Large intestine (tissue), 3 donors: ENCODE measurements around the gene FBXW4. TPM values are rescaled to one million over a fixed set of nuclear protein-coding genes. Genes with fewer than 3 reads are reported as not detected.
A peak's percentile ranks its signal among the peaks of the same experiment; 100 is the strongest.

Experiments used
- DNase-seq, 2 donors: peaks; one replicate each; pipeline versions ENCODE4 v3.0.0 to v3.0.0-alpha.2; 2013
- H3K27ac ChIP-seq: one replicate; pipeline ENCODE4 v1.5.1; 2013; ENCODE audit warnings: low read length
- H3K27me3 ChIP-seq: 2 replicates; pipeline ENCODE4 v1.6.1; 2013; ENCODE audit warnings: low read length; ENCODE audit not compliant: control insufficient read depth, insufficient read depth
- H3K36me3 ChIP-seq: 2 replicates; pipeline ENCODE4 v1.6.1; 2013; ENCODE audit warnings: low read length; ENCODE audit not compliant: control insufficient read depth, insufficient read depth
- H3K4me1 ChIP-seq: one replicate; pipeline ENCODE4 v1.6.1; 2013; ENCODE audit warnings: low read length; ENCODE audit not compliant: control insufficient read depth, insufficient read depth
- H3K4me3 ChIP-seq: one replicate; pipeline ENCODE4 v1.5.1; 2013; ENCODE audit warnings: low read length
- H3K9me3 ChIP-seq: one replicate; pipeline ENCODE4 v1.6.1; 2013; ENCODE audit warnings: mild to moderate bottlenecking, low read depth, low read length, moderate library complexity; ENCODE audit not compliant: control insufficient read depth
- WGBS: methylation state at CpG from one replicate; pipeline ENCODE4 v1.1.5; 2013; ENCODE audit warnings: low lambda C conversion rate; ENCODE audit not compliant: insufficient coverage; 5-methylcytosine and 5-hydroxymethylcytosine counted together
- polyA plus RNA-seq: library from polyadenylated mRNA; unstranded; fragments of 120-200 nt; gene quantifications from one replicate; pipeline ENCODE4 v1.2.1, GENCODE V29; 2013

The FBXW4 gene
- polyA plus RNA-seq, 1 donor = 45.7 TPM

DNA sequence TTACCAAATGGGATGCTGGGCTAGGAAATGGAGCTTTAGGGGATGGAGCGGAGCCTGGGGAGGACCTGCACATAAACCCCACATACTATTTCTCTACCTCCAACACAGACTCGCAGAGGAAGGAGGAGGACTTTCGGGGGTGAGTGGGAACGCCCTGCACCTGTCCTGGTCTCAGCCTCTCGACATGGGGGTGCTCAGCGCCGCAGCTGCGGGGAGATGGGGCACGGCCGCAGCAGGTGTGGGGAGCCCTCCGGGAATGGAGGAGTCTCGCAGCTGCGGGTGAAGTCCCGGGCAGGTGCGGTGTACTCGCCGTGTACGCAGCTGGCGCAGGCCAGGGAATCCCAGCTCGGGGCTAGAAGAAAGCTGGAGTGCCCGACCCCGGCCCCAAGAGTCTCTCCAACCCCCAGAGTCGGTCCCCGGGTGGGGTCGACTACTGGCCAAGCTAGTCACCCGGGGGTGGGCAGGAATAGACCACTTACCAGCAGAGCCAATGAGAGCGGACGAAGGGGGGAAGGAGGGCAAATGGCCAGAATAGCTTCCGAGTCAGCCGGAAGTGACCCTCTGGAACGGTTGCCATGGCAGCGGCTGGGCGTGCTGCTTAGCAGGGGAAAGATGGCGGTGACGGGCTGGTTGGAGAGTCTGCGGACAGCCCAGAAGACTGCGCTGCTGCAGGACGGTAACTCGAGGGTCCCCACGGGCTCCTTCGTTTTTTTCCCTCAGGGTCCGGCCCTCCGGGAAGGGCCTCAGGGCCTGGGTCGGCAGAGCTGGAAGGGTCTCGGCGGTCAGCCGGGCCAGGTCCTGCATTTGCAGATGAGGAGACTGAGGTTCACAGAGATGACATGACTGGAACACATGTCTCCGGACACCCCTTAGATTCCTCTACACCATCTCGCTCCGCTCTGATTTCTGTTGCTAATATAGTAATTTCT, 107.0 kb downstream of the FBXW4 start, which contains the start of the genes DPCD and POLL:
DPCD (plus strand) TSS at position 597 of the 929 bp plus-strand sequence; CDS start at position 613, 16 bp downstream.
POLL (minus strand) TSS at position 533 of the 929 bp plus-strand sequence. CDS start 897 bp downstream, outside the sequence.
- 0% methylated on average over 3 of the region's 50 CpGs for WGBS
- Histone ChIP-seq H3K27me3 (no peaks in the 10 kb centered on the region), H3K4me1 (peaks cover 11% of the 10 kb centered on the region), H3K36me3 (peaks cover 18% of the 10 kb centered on the region), H3K27ac (peak within 1 kb of the TSS; percentile 24), H3K4me3 (peak within 1 kb of the TSS; percentile 98), H3K9me3 (no peaks in the 10 kb centered on the region)
- DNase-seq = peak; percentile 94 to 96

DNA sequence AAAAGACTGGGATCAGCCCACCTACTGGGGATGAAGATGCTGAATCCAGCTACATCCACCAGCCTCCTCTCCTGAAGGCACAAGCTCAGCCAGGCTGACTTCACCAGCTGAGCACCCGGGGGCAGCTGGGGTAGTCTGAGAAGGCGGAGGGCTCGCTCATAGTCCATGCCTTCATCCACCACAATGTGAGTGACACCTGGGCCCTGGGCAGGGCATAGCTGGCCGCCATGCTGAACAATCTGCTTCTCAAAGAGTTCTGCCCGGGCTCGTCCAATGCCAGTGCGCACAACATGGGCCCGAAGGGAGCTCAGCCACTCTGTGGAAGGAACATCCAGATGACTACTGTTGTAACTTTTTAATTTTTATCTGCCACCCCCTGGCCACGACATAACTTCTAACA, 109.1 kb downstream of the FBXW4 start:
- Histone ChIP-seq H3K4me1 (peaks cover 11% of the 10 kb centered on the region), H3K27me3 (no peaks in the 10 kb centered on the region), H3K4me3 (no peak overlapping the region), H3K27ac (no peak overlapping the region), H3K36me3 (peaks cover 33% of the 10 kb centered on the region), H3K9me3 (no peaks in the 10 kb centered on the region)
- 100% methylated on average over 1 of the region's 9 CpGs for WGBS
- DNase-seq = no peak

DNA sequence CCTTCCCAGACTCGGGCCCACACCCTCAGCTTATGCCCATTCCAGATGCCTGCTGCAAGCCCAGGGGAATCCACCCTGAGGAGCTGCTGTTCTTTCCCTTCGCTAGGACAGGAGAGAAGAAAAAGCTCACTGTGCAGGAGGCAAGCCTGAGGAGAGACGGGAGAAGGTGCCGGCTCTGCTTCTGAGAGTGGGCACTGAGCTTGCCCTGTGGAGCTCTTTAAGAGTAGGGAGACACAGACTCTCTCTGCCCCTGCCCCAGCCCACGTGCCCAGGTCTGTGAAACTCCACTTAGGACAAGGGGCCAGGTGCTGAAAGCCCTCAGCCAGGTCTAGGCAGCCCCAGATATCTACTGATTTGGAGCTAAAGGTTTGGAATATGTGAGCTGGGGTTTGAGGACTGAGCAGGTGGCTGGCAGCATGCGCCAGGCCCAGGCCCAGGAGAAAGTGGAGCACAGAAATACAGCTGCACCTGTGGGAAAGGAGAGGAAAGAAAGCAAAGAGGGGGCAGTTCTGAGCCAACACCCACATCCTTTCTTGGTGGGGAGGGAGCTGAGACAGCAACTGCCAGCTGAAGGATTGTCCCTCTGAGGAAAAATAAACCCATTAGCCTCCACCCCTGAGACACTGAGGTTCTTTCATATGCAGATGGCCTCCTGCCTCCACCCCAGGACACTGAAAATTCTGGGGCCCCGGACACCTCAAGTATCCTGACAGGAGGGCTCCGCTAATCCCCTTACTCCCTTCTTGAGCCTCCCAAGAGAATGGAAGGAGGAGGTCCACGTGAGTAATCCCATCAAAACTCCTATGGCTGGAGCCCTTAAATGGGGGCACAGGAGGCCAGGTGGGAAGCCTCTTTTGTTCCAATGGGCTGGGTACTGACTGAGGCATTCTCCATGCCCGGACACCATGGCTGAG, 114.2 kb downstream of the FBXW4 start:
- DNase-seq = no peak
- no peak overlapping the region for H3K4me3 ChIP-seq
- no peaks in the 10 kb centered on the region for H3K27me3 ChIP-seq
- no peak overlapping the region for H3K27ac ChIP-seq
- H3K36me3 ChIP-seq = peaks cover 62% of the 10 kb centered on the region
- no CpG with 5 or more reads among the region's 10 CpGs for WGBS
- H3K9me3 ChIP-seq = no peaks in the 10 kb centered on the region
- H3K4me1 ChIP-seq = no peaks in the 10 kb centered on the region

DNA sequence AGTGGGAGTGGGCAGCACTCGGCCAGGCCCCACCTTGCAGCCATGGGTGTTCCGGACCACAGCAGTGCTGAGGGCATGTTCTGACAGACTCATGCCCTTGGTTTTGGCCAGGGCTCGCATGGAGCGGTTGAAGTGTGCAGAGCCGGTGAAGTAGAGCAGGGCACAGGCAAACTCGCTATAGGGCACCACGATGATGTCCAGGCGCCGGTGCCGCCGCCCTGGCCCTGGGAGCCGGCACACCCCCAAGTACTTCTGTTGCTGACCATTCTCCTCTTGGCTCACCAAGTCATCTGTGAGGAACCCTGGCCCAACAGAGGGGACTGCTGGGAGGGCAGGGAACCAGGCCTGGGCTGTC, 115.5 kb downstream of the FBXW4 start:
- H3K36me3 ChIP-seq = peaks cover 52% of the 10 kb centered on the region

DNA sequence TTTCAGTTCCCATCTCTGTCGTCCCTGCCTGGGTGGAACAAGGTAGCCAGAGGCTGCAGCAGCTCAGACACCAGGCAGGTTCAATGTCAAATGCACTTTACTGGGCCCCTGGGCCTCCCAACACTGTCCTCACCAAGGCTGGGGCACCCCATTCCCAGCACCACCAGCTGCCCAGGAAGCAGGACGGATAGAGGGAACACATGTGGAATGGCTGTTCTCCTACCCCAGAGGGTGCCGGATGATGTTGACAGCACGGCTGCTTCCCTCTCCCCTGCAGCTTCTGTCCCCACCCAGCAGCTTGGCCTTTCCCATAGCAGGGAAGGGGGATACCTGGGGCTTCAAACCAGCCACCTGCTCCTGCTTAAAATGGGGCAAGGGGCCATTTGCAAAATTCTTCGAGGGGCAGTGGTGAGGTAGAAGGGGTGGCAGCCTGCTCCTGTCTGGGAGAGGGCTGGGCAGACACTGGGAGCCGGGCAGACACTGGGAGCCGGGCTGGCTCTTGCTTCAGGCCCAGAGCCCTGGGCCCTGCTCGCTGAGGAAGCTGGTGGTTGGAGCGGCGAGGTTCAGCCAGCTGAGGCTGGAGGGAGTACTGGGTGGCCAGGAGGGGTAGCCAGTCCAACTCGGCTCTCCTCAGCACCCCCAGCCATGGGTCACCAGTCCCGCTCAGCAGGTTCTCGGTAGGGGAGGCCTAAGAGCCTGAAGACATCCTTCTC, 116.0 kb downstream of the FBXW4 start:
- Histone ChIP-seq H3K27me3 (no peaks in the 10 kb centered on the region), H3K9me3 (no peaks in the 10 kb centered on the region), H3K4me3 (no peak overlapping the region), H3K36me3 (peaks cover 52% of the 10 kb centered on the region), H3K4me1 (no peaks in the 10 kb centered on the region), H3K27ac (no peak overlapping the region)
- DNase-seq = no peak
- WGBS = no CpG with 5 or more reads among the region's 13 CpGs

More for the DNA sequence above, 115.5 kb downstream of the FBXW4 start:
- Histone ChIP-seq H3K9me3 (no peaks in the 10 kb centered on the region), H3K27me3 (no peaks in the 10 kb centered on the region), H3K27ac (no peak overlapping the region), H3K4me1 (no peaks in the 10 kb centered on the region), H3K4me3 (no peak overlapping the region)
- no CpG with 5 or more reads among the region's 12 CpGs for WGBS
- DNase-seq = no peak

DNA sequence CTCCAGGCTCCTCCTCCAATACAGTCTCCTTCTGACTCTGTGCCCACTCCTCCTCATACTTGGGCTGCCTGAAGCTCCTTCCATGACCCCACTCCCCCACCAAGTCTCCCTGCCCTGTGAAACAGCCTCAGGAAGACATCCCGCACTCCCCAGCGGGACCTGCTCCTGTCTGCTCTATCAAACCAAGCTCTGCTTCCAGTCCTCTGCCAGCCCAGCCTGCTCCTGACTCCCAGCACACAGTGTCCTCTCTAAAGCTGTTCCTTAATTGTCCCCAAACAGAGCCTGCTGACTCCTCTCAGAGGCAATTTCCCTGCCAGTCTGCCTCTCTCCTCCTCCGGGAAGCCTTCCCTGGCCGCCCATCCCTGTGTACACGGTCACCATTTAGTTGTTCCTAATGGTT, 116.8 kb downstream of the FBXW4 start:
- Histone ChIP-seq H3K27me3 (no peaks in the 10 kb centered on the region), H3K36me3 (peaks cover 47% of the 10 kb centered on the region), H3K4me1 (no peaks in the 10 kb centered on the region), H3K9me3 (no peaks in the 10 kb centered on the region), H3K27ac (no peak overlapping the region), H3K4me3 (no peak overlapping the region)
- no peak for DNase-seq
- WGBS = 83% methylated on average over 1 of the region's 5 CpGs

DNA sequence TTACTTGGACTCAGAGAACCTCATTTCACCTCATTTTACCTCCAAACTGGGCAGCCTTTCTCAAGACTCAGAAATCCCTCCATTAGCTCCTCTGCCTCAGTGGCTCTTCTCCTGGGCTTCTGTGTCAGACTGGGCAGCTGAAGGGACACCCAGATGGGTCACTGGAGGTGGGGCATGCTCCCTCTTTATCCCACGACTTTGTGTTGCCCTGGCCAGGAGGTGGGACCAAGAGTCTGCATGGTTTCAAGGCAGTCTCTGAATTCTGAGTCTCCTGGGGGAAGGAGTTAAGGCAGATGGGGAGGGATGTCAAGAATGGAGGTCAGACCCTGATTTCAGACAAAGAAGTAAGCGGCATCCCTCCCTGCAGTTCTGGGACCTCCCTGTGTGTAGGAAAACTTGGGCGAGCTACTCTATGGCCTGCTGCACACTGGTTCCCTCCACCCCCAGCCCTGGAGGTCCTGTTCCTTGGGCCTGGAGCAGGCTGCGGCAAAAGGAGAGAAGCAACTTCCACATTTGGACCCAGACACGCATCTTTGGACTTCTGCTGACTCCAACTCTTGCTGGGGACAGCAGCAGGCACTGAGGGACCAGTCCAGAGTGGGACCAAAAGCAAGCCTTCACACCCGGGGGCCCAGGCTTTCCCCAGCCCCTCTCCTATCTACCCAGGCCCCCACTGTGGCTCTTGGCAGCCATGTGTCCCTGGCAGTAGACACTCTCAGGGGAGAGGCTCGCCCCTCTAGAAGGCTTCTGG, 117.7 kb downstream of the FBXW4 start:
- Histone ChIP-seq H3K27me3 (no peaks in the 10 kb centered on the region), H3K4me1 (no peaks in the 10 kb centered on the region), H3K36me3 (peaks cover 39% of the 10 kb centered on the region), H3K4me3 (no peak overlapping the region), H3K9me3 (peaks cover 4% of the 10 kb centered on the region), H3K27ac (no peak overlapping the region)
- no CpG with 5 or more reads among the region's 7 CpGs for WGBS
- no peak for DNase-seq

DNA sequence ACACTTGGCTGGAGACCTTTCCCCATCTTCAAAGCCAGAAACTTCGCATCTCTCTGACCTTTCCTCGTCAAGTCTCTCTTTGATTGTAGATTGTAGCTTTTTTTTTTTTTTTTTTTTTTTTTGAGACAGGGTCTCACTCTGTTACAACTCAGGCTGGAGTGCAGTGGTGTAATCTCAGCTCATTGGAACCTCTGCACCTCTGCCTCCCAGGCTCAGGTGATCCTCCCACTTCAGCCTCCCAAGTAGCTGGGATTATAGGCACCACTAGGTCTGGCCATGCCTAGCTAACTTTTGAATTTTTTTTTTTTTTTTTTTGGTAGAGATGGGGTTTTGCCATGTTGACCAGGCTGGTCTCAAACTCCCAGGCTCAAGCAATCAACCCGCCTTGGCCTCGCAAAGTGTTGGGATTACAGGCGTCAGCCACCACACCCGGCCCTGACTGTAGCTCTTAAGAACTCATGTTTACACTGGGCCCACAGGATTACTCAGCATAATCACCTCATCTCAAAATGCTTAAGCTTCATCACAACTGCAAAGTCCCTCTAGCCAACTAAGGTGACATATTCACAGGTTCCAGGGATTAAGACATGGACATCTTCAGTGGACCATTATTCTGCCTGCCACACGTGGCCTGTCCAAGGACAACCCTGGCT, 118.6 kb downstream of the FBXW4 start:
- no peak overlapping the region for H3K27ac ChIP-seq
- no peak for DNase-seq
- WGBS = 100% methylated on average over 1 of the region's 7 CpGs
- H3K9me3 ChIP-seq = peaks cover 4% of the 10 kb centered on the region
- peaks cover 1% of the 10 kb centered on the region for H3K27me3 ChIP-seq
- no peaks in the 10 kb centered on the region for H3K4me1 ChIP-seq
- H3K36me3 ChIP-seq = peaks cover 36% of the 10 kb centered on the region
- no peak overlapping the region for H3K4me3 ChIP-seq

DNA sequence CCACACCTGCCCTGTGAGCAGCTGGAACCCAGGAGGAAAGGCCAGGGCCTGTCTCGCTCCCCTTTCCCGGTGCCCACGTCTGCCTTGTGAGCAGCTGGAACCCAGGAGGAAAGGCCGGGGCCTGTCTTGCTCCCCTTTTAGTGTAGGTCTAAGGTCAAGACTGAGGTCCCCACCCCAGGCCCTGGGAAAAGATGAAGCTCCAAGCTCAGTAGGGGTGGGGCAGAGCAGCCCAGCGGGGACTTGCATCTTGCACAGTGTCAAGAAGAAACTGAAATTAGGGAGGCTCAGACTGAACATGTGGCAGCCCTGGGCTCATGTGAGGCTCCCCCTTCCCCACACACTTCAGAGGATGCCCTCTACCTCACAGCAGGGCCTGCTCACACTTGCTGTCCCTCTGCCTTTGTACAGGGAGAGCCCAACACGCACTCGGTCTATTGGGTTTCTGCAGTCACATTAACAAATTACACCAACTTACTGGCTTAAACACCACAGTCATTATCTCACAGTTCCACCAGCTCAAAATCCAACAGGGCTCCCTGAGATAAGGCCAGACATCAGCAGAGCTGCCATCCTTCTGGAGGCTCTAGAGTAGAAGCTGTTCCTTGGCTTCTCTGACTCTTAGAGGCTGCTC, 119.3 kb downstream of the FBXW4 start:
- DNase-seq = no peak
- Histone ChIP-seq H3K36me3 (peaks cover 31% of the 10 kb centered on the region), H3K4me3 (no peak overlapping the region), H3K4me1 (peaks cover 5% of the 10 kb centered on the region), H3K27ac (no peak overlapping the region), H3K9me3 (peaks cover 4% of the 10 kb centered on the region), H3K27me3 (peaks cover 7% of the 10 kb centered on the region)
- WGBS = no CpG with 5 or more reads among the region's 7 CpGs
